H9 (cell line): Measurements from ENCODE around the gene TOP1. TPM values are rescaled to one million over a fixed set of nuclear protein-coding genes. Genes with fewer than 3 reads are reported as not detected.

Experiments
- DNase-seq: peaks from one replicate; pipeline ENCODE4 v3.0.0-alpha.2; 2017
- H2AFZ ChIP-seq: one replicate; pipeline ENCODE4 v1.6.1; 2013; ENCODE audit warnings: mild to moderate bottlenecking, low read length, control low read depth, moderate library complexity
- H2AK5ac ChIP-seq: 2 replicates; pipeline ENCODE4 v1.6.1; 2013; ENCODE audit warnings: low read length, control low read depth, mixed read lengths; ENCODE audit not compliant: insufficient read length
- H2BK120ac ChIP-seq: one replicate; pipeline ENCODE4 v1.6.1; 2013; ENCODE audit warnings: low read depth, mild to moderate bottlenecking, low read length, control low read depth, inconsistent platforms; ENCODE audit not compliant: poor library complexity, severe bottlenecking
- H2BK12ac ChIP-seq: 2 replicates; pipeline ENCODE4 v1.6.1; 2013; ENCODE audit warnings: low read length, control low read depth, mixed read lengths, low read depth; ENCODE audit not compliant: insufficient read length
- H2BK15ac ChIP-seq: 2 replicates; pipeline ENCODE4 v1.6.1; 2013; ENCODE audit warnings: low read depth, low read length, control low read depth
- H2BK20ac ChIP-seq: one replicate; pipeline ENCODE4 v1.6.1; 2013; ENCODE audit warnings: low read depth, mild to moderate bottlenecking, low read length, control low read depth, inconsistent platforms; ENCODE audit not compliant: poor library complexity, severe bottlenecking
- H2BK5ac ChIP-seq: 2 replicates; pipeline ENCODE4 v1.6.1; 2013; ENCODE audit warnings: low read length, control low read depth, mixed read lengths; ENCODE audit not compliant: insufficient read length
- H3K14ac ChIP-seq: 2 replicates; pipeline ENCODE4 v1.6.1; 2013; ENCODE audit warnings: low read length, control low read depth; ENCODE audit not compliant: insufficient read depth
- H3K18ac ChIP-seq: 2 replicates; pipeline ENCODE4 v1.6.1; 2013; ENCODE audit warnings: low read depth, mild to moderate bottlenecking, mixed read lengths, low read length, control low read depth; ENCODE audit not compliant: insufficient read length
- H3K23ac ChIP-seq: 2 replicates; pipeline ENCODE4 v1.6.1; 2013; ENCODE audit warnings: low read length, control low read depth, mixed read lengths, low read depth; ENCODE audit not compliant: insufficient read length
- H3K23me2 ChIP-seq: 2 replicates; pipeline ENCODE4 v1.6.1; 2013; ENCODE audit warnings: low read depth, mild to moderate bottlenecking, mixed read lengths, low read length, control low read depth; ENCODE audit not compliant: insufficient read length, poor library complexity, severe bottlenecking
- H3K27ac ChIP-seq: 2 replicates; pipeline ENCODE4 v1.5.1; 2013; ENCODE audit warnings: low read length, control low read depth, mixed read lengths, low read depth; ENCODE audit not compliant: insufficient read length
- H3K27me3 ChIP-seq: 2 replicates; pipeline ENCODE4 v1.6.1; 2013; ENCODE audit warnings: low read length, control low read depth, inconsistent platforms; ENCODE audit not compliant: insufficient read depth
- H3K4ac ChIP-seq: 2 replicates; pipeline ENCODE4 v1.6.1; 2013; ENCODE audit warnings: low read depth, mild to moderate bottlenecking, control low read depth, inconsistent platforms, low read length, moderate library complexity
- H3K4me1 ChIP-seq: 2 replicates; pipeline ENCODE4 v1.6.1; 2013; ENCODE audit warnings: low read length, control low read depth, inconsistent platforms; ENCODE audit not compliant: insufficient read depth
- H3K4me2 ChIP-seq: 2 replicates; pipeline ENCODE4 v1.6.1; 2013; ENCODE audit warnings: low read length, control low read depth, mixed read lengths; ENCODE audit not compliant: insufficient read length, insufficient read depth
- H3K56ac ChIP-seq: 2 replicates; pipeline ENCODE4 v1.6.1; 2013; ENCODE audit warnings: low read depth, mild to moderate bottlenecking, mixed read lengths, low read length, control low read depth; ENCODE audit not compliant: insufficient read length
- H3K79me1 ChIP-seq: 2 replicates; pipeline ENCODE4 v1.6.1; 2013; ENCODE audit warnings: low read depth, mild to moderate bottlenecking, moderate library complexity, low read length, control low read depth, inconsistent platforms; ENCODE audit not compliant: insufficient read depth, poor library complexity, severe bottlenecking
- H3K79me2 ChIP-seq: 2 replicates; pipeline ENCODE4 v1.6.1; 2013; ENCODE audit warnings: low read length, control low read depth, inconsistent platforms; ENCODE audit not compliant: insufficient read depth
- H3K9ac ChIP-seq: 2 replicates; pipeline ENCODE4 v1.6.1; 2013; ENCODE audit warnings: low read length, control low read depth, mixed read lengths; ENCODE audit not compliant: insufficient read length; ENCODE audit errors: extremely low read depth
- H3K9me3 ChIP-seq: one replicate; pipeline ENCODE4 v1.6.1; 2013; ENCODE audit warnings: low read depth, low read length, inconsistent platforms; ENCODE audit not compliant: control insufficient read depth
- H3T11ph ChIP-seq: one replicate; pipeline ENCODE4 v1.6.1; 2013; ENCODE audit warnings: mild to moderate bottlenecking, low read length, control low read depth, inconsistent platforms
- H4K20me1 ChIP-seq: one replicate; pipeline ENCODE4 v1.6.1; 2013; ENCODE audit not compliant: control insufficient read depth, insufficient read length, insufficient read depth
- H4K5ac ChIP-seq: 2 replicates; pipeline ENCODE4 v1.6.1; 2013; ENCODE audit warnings: low read depth, mild to moderate bottlenecking, mixed read lengths, low read length, control low read depth; ENCODE audit not compliant: insufficient read length
- H4K8ac ChIP-seq: replicated peaks from 2 replicates; pipeline ENCODE4 v1.6.1; 2013; ENCODE audit warnings: low read length, control low read depth, mixed read lengths, low read depth; ENCODE audit not compliant: insufficient read length
- H4K91ac ChIP-seq: 2 replicates; pipeline ENCODE4 v1.6.1; 2013; ENCODE audit warnings: low read depth, mild to moderate bottlenecking, moderate library complexity, mixed read lengths, low read length, control low read depth; ENCODE audit not compliant: insufficient read length
- H3K27ac Mint-ChIP-seq, 3 experiments: 2 replicates in 2 of 3; 3 replicates in 1 of 3; pipeline ENCODE4 v1.8.0; 2020 to 2021; ENCODE audit warnings: mixed read lengths in 3 of 3, mild to moderate bottlenecking in 1 of 3, moderate library complexity in 1 of 3
- H3K27me3 Mint-ChIP-seq: 2 replicates; pipeline ENCODE4 v1.8.0; 2021; ENCODE audit warnings: low read depth, mild to moderate bottlenecking, moderate library complexity, mixed read lengths
- H3K36me3 Mint-ChIP-seq, 3 experiments: 2 replicates in 2 of 3; 3 replicates in 1 of 3; pipeline ENCODE4 v1.8.0; 2020 to 2021; ENCODE audit warnings: low read depth in 3 of 3, mixed read lengths in 3 of 3; ENCODE audit not compliant: insufficient read depth in 1 of 3
- H3K4me1 Mint-ChIP-seq, 2 experiments: 2 replicates each; pipeline ENCODE4 v1.8.0; 2020; ENCODE audit warnings: mixed read lengths in 2 of 2
- H3K4me3 Mint-ChIP-seq, 2 experiments: 2 replicates in 1 of 2; 3 replicates in 1 of 2; pipeline ENCODE4 v1.8.0; 2020 to 2021; ENCODE audit warnings: mild to moderate bottlenecking in 2 of 2, mixed read lengths in 2 of 2, moderate library complexity in 1 of 2
- H3K9me3 Mint-ChIP-seq, 2 experiments: 2 replicates in 1 of 2; 3 replicates in 1 of 2; pipeline ENCODE4 v1.8.0; 2020; ENCODE audit warnings: mild to moderate bottlenecking in 2 of 2, mixed read lengths in 2 of 2, moderate library complexity in 1 of 2
- CTCF ChIP-seq: fragments of 200-600 bp; sonication (generic); conservative IDR thresholded peaks from 3 replicates; pipeline ENCODE4 v1.8.0; 2021; ENCODE audit warnings: antibody characterized with exemption, mild to moderate bottlenecking
- WGBS: extraction: QIAGEN DNeasy Blood & Tissue Kit; methylation state at CpG from one replicate; pipeline ENCODE4 v1.1.7; 2013; ENCODE audit warnings: missing lambda C conversion rate, low lambda C conversion rate, mixed read lengths; ENCODE audit not compliant: insufficient read length; ENCODE audit errors: extremely low coverage; 5-methylcytosine and 5-hydroxymethylcytosine counted together
- total RNA-seq: library from RNA; stranded (reverse); gene quantifications from 2 replicates; pipeline ENCODE4 v1.2.1, GENCODE V29; 2021

Gene TOP1
- total RNA-seq, 1 experiment from 2014 or later, result 96.4 TPM

DNA sequence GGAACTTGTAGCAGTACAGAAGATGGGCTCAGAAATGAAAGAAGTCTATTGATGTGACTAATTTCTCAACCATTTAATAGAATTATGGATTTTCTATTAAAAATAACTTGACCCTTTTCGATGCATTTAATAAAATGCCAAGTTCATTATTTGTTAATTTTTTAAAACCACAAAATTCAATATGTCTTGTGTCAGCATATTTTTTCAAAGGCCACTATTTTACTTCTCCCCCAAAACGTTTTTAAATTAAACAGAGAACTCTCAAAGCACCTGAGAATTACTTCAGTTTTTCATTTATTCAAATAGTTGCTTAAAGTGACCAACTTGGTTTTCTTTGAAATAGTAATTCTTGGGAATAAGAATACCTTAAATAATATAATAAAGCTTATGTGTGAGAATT, 8.6 kb downstream of the TOP1 start:
- peaks cover 59% of the 10 kb centered on the region in 2 experiments for H3K4me1 Mint-ChIP-seq
- H3K9me3 Mint-ChIP-seq, result no peaks in the 10 kb centered on the region

More for the DNA sequence above, 8.6 kb downstream of the TOP1 start:
- Histone ChIP-seq H3T11ph (no peak overlapping the region), H4K8ac (no peak overlapping the region), H2BK15ac (no peak overlapping the region), H4K5ac (no peak overlapping the region), H2AFZ (no peak overlapping the region), H3K14ac (no peak overlapping the region), H2AK5ac (no peak overlapping the region), H3K4me2 (no peak overlapping the region), H3K56ac (no peak overlapping the region), H3K18ac (no peak overlapping the region), H2BK120ac (no peak overlapping the region), H4K20me1 (no peaks in the 10 kb centered on the region), H2BK20ac (no peak overlapping the region), H4K91ac (no peak overlapping the region), H3K23ac (no peak overlapping the region), H3K27me3 (peaks cover 9% of the 10 kb centered on the region; the same call in 1 of the 2 replicates), H3K4me1 (peaks cover 4% of the 10 kb centered on the region), H3K9ac (no peak overlapping the region), H2BK5ac (no peak overlapping the region), H3K23me2 (no peaks in the 10 kb centered on the region), H3K79me1 (peaks cover 12% of the 10 kb centered on the region), H3K79me2 (peaks cover 22% of the 10 kb centered on the region; the same call in 1 of the 2 replicates), H3K27ac (no peak overlapping the region), H3K9me3 (no peaks in the 10 kb centered on the region), H3K4ac (no peak overlapping the region), H2BK12ac (no peak overlapping the region)
- Mint-ChIP-seq H3K4me3 (no peak overlapping the region), H3K27ac (no peak overlapping the region), H3K36me3 (peaks cover 18 to 41% (median 25%) of the 10 kb centered on the region in 3 experiments), H3K27me3 (peaks cover 43% of the 10 kb centered on the region)
- no CpG with 5 or more reads among the region's 2 CpGs for WGBS
- no peak for TF ChIP-seq CTCF
- DNase-seq, result no peak
